Raji (cell line): Measurements from ENCODE around the gene P2RX7.

Experiments
- POLR2A ChIP-seq: IDR thresholded peaks from 2 replicates; pipeline ENCODE4 v1.6.1; 2011; ENCODE audit warnings: low read depth, low read length, control low read depth; ENCODE audit not compliant: insufficient read depth

Gene P2RX7

GRCh38 chr12:121096199-121096798, 36.4 kb upstream of the P2RX7 start:
- no peak for TF ChIP-seq POLR2A

DNA sequence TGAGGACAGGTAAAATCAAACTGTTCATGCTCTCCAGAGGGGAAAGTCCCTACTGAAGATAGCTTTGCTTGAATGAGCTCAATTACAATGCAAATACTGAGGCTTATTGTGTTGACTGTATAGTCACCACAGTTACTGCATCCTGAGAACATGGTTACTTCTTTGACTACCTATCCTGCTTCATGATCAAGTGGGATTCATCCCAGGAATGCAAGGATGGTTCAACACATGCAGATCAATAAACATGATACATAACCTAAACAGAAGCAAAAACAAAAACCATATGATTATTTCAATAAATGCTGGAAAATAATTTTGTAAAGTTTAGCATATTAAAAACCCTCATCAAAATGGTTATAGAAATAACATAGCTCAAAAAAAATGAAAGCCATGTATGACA, 32.9 kb upstream of the P2RX7 start:
- no peak for TF ChIP-seq POLR2A

GRCh38 chr12:121102307-121102706, 30.4 kb upstream of the P2RX7 start:
- TF ChIP-seq POLR2A = no peak

GRCh38 chr12:121107681-121108080, 25.0 kb upstream of the P2RX7 start:
- no peak for TF ChIP-seq POLR2A

DNA sequence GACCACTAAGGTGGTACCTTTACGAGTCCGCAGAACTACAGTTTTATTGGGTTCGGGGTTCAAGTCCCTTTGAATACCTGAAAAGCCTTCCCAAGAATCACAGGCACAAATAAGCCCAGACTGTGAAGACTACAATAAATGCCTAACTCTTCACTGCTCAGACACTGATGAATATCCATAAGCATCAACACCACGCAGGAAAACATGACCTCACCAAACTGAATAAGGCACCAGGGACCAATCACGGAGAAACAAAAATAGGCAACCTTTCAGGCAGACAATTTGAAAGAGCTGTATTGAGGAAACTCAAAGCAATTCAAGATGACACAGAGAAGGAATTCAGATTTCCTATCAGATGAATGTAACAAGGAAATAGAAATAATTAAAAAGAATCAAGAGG, 24.2 kb upstream of the P2RX7 start:
- TF ChIP-seq POLR2A = no peak

DNA sequence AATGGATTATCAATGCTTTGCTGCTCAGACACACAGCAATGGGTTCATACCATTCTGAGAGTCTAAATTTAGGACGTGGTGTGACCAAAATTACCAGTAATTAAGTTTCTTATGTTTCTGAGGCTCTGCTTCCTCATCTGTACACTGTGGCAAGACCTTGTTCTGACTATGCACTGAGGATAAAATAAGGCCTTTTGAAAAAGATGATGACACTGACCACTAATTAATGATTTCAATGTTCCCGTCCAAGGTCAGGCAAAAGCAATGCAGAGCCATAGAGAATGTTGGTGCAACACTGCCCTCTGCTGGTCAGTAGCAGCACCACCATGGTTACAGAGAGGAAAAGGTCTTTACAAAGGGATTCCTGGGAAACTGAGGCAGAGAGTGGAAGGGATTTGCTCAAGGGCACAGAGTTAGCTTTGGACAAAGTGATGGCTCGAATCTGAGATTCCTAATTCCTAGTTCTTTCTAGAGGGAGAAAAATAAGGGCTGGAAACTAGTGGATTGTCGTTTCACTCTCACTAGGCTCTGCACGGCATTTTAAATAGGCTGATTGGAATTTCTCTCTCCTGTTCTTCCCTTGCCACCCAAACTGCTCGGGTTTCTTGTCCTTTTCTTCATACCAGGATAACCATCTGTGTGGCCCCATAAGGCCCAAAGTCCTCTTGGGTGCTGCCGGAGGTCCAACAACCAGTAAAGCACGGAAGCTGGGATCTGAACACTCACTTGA, 22.3 kb upstream of the P2RX7 start:
- TF ChIP-seq POLR2A = no peak

- no peak for TF ChIP-seq POLR2A
Observed at GRCh38 chr12:121111684-121112083, 21.0 kb upstream of the P2RX7 start.

GRCh38 chr12:121112496-121112895, 20.2 kb upstream of the P2RX7 start:
- no peak for TF ChIP-seq POLR2A

GRCh38 chr12:121113057-121113456, 19.6 kb upstream of the P2RX7 start:
- TF ChIP-seq POLR2A = no peak

GRCh38 chr12:121114019-121114639, 18.5 kb upstream of the P2RX7 start:
- TF ChIP-seq POLR2A = no peak

DNA sequence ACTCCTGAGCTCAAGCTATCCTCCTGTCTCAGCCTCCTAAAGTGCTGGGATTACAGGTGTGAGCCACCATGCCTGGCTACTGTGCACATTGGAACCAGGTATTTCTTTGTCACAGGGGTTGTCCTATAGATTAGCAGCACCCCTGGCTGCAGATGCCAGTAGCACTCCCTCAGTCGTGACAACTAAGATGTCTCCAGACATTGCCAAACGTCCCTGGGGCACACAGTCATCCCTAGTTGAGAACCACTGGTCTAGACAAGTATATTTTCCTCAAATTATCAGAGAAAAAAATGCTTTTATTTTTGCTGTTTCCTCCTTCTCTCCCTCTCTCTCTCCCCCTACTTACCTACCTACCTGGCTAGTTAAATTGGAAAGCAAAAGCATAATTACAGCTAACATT, 17.9 kb upstream of the P2RX7 start:
- TF ChIP-seq POLR2A = no peak

DNA sequence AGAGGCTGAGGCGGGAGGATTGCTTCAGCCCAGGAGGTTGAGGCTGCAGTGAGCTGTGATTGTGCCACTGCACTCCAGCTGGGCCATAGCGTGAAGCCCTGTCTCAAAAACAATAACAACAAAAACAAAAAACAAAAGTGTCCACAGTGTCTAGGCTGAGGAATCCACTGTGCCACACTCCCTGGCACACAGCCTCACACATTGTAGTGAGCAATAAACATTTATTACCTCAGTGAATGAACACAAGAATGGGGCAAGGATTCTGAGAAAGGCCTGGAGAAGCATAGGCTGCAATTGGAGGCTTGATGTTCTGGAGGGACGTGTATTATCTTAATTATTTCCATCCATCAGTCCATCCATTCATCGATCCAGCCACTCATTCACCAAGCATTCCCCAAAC, 17.1 kb upstream of the P2RX7 start:
- no peak for TF ChIP-seq POLR2A

GRCh38 chr12:121116318-121117225, 16.1 kb upstream of the P2RX7 start:
- TF ChIP-seq POLR2A = no peak

DNA sequence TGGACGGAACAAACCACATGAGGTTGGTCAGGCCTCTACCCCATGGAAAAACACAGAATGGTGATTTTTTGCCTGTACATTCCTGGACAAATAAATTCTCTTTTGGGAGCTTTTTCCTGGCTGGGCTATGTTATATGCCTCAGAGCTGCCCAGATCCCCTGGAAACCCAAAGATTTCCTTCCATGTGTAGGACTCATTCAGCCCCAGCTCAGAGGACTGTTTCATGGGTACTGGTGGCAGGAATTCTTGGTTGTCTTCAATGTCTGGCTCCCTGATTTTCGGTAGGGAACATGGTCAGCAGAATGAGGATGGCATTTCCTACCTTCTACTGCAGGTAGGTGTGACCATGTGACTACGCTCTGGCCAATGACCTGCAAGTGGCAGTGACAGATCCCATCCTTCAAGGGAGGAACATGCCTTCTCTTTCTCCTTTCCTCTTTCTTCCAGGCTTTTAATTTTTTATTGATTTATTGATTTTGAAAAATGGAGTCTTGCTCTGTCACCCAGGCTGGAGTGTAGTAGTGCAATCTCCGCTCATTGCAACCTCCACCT, 15.4 kb upstream of the P2RX7 start:
- TF ChIP-seq POLR2A = no peak

DNA sequence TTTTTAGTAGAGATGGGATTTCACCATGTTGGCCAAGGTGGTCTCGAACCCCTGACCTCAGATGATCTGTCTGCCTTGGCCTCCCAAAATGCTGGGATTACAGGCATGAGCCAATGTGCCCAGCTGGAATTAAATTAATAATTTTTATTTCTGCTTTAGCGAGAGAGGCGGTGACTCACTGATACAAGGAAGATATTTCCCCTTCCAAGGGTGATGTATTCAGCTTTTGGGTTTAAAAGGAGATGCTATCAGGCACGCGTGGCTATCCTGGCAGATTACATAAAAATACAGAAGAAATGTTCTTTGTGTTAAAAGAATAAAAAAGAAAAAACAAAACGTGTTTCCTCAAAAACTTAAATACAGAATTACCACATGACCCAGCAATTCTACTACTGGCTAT, 12.4 kb upstream of the P2RX7 start:
- TF ChIP-seq POLR2A = no peak
